ENCODE results near the gene SPC24.
"Not testable (repeated sequence)": the region's sequence is repeated elsewhere in the genome, so short reads cannot be mapped to it uniquely, and the experiment has no call there.

The SPC24 gene

GRCh38 chr19:11191934-11192333, 36.4 kb upstream of the SPC24 start:
- DNase-seq: no peak

- no peak for DNase-seq
Measured at GRCh38 chr19:11191273-11191755, 35.7 kb upstream of the SPC24 start.

- no peak for DNase-seq
Measured at GRCh38 chr19:11190501-11190900, 34.9 kb upstream of the SPC24 start.

- DNase-seq: no peak
Measured at GRCh38 chr19:11187441-11187840, 31.9 kb upstream of the SPC24 start.

GRCh38 chr19:11182994-11183393, 27.4 kb upstream of the SPC24 start:
- DNase-seq: no peak

- DNase-seq: no peak
Measured at GRCh38 chr19:11181488-11181887, 25.9 kb upstream of the SPC24 start.

GRCh38 chr19:11180975-11181374, 25.4 kb upstream of the SPC24 start:
- not testable (repeated sequence) for DNase-seq

- no peak for DNase-seq
Measured at GRCh38 chr19:11180346-11180745, 24.8 kb upstream of the SPC24 start.

GRCh38 chr19:11179716-11180297, 24.2 kb upstream of the SPC24 start:
- DNase-seq: no peak

GRCh38 chr19:11179145-11179465, 23.5 kb upstream of the SPC24 start:
- DNase-seq: not testable (repeated sequence)

- DNase-seq: no peak
Measured at GRCh38 chr19:11177592-11177991, 22.0 kb upstream of the SPC24 start.

- DNase-seq: no peak
Measured at GRCh38 chr19:11176466-11177193, 21.0 kb upstream of the SPC24 start.

- no peak for DNase-seq
Measured at GRCh38 chr19:11175920-11176319, 20.3 kb upstream of the SPC24 start.

GRCh38 chr19:11174336-11174735, 18.8 kb upstream of the SPC24 start:
- peak; percentile 38 for DNase-seq

GRCh38 chr19:11173516-11174155, 18.1 kb upstream of the SPC24 start:
- DNase-seq: no peak

- DNase-seq: no peak
Measured at GRCh38 chr19:11172576-11172975, 17.0 kb upstream of the SPC24 start.

- no peak for DNase-seq
Measured at GRCh38 chr19:11171144-11171543, 15.6 kb upstream of the SPC24 start.

- DNase-seq: no peak
Measured at GRCh38 chr19:11169896-11170678, 14.5 kb upstream of the SPC24 start.

GRCh38 chr19:11168568-11168967, 13.0 kb upstream of the SPC24 start:
- no peak for DNase-seq

- DNase-seq: no peak
Measured at GRCh38 chr19:11166281-11167142, 10.9 kb upstream of the SPC24 start.

GRCh38 chr19:11165486-11166030, 10.0 kb upstream of the SPC24 start:
- no peak for DNase-seq

- no peak for DNase-seq
Measured at GRCh38 chr19:11164879-11165406, 9.4 kb upstream of the SPC24 start.
